ENCODE measurements around the gene LPP. TPM values are rescaled to one million over a fixed set of nuclear protein-coding genes. Genes with fewer than 3 reads are reported as not detected.

Gene LPP
- total and polyA plus RNA-seq, 2 of the 4 experiments (the other 2 are of a cell fraction) = 16.0 to 130 TPM

- H2AK9ac ChIP-seq (replicated peaks; ENCODE audit: low read depth, low read length, poor library complexity) = no peak overlapping the region
- no peak overlapping the region for H3K14ac ChIP-seq (replicated peaks; ENCODE audit: low read depth, low read length)
- dilution Hi-C loops (cut with HindIII; ENCODE audit: low sequenced_read_pairs, unreplicated experiment) (no loop called here), in situ Hi-C loops (cut with MboI; ENCODE audit: low sequenced_read_pairs) (loop anchor here (25.0 kb wide), 1 partner anchor 666 kb away; no protein-coding TSS in a partner anchor), intact Hi-C loops (cut with micrococcal nuclease) (no loop called here)
- BruUV-seq (replicated peaks) = no TSS peak
- POLR2A ChIA-PET (ENCODE audit: unreplicated experiment) = no interaction called here
- H3K9me3 ChIP-seq (ENCODE audit: control insufficient read depth, insufficient read depth, low read length) = no peaks in the 10 kb centered on the region
- no peak overlapping the region for H2AFZ ChIP-seq (replicated peaks; ENCODE audit: low read length, poor library complexity)
- H2BK15ac ChIP-seq (ENCODE audit: low read depth, low read length) = no peak overlapping the region
- no peak overlapping the region for H3K4me3 ChIP-seq (ENCODE audit: insufficient read depth, low read depth, low read length)
- H3K9ac ChIP-seq (ENCODE audit: low read depth, low read length) = no peak overlapping the region
- H4K5ac ChIP-seq (ENCODE audit: low read depth, low read length) = no peak overlapping the region
- H3K56ac ChIP-seq (ENCODE audit: extremely low read depth, insufficient read depth, low read length) = no peak overlapping the region
- H4K91ac ChIP-seq (ENCODE audit: insufficient read depth, low read depth, low read length) = no peak overlapping the region
- DNase-seq = no peak
- H2BK5ac ChIP-seq (ENCODE audit: low read depth, low read length, poor library complexity, severe bottlenecking) = no peak overlapping the region
- H2BK120ac ChIP-seq (ENCODE audit: low read depth, low read length) = no peak overlapping the region
- no peak overlapping the region for H2BK20ac ChIP-seq (ENCODE audit: low read depth, low read length)
- H3K27ac ChIP-seq (ENCODE audit: insufficient read depth, low read length) = no peak overlapping the region
- H3K18ac ChIP-seq (ENCODE audit: low read depth, low read length) = peak overlapping the region; percentile 29; the same call in 1 of the 2 replicates
- ATAC-seq (ENCODE audit: low read depth) = no peak
- H3K27me3 ChIP-seq (ENCODE audit: control insufficient read depth, insufficient read depth, low read length) = no peaks in the 10 kb centered on the region
- H4K8ac ChIP-seq (ENCODE audit: low read depth in 2 of 2, low read length in 2 of 2) = no peak overlapping the region
- peaks cover 5% of the 10 kb centered on the region for H3K9me1 ChIP-seq (ENCODE audit: insufficient read depth, low read length)
- TF ChIP-seq NFE2L2 (IDR thresholded peaks at IDR 0.05; ENCODE audit: low read depth, low read length) = no peak
- TF ChIP-seq BHLHE40 (IDR thresholded peaks at IDR 0.05; ENCODE audit: low read depth, low read length) = no peak
- TF ChIP-seq FOS (IDR thresholded peaks at IDR 0.05; ENCODE audit: low read depth, low read length) = no peak
- TF ChIP-seq SMC3 (IDR thresholded peaks at IDR 0.05; ENCODE audit: low read depth, low read length) = no peak
- TF ChIP-seq POLR2A (IDR thresholded peaks at IDR 0.05; ENCODE audit: low read depth, low read length) = no peak
- TF ChIP-seq CHD1 (IDR thresholded peaks at IDR 0.05; ENCODE audit: low read depth, low read length) = no peak
- no peak for TF ChIP-seq RCOR1 (IDR thresholded peaks at IDR 0.05; ENCODE audit: insufficient replicate concordance, low read length)
- no peak for TF ChIP-seq USF2 (IDR thresholded peaks at IDR 0.05; ENCODE audit: low read depth, low read length)
- TF ChIP-seq MAZ (IDR thresholded peaks at IDR 0.05; ENCODE audit: borderline replicate concordance, low read depth, low read length) = no peak
- no peak for TF ChIP-seq CTCF (conservative IDR thresholded peaks at IDR 0.05; ENCODE audit: low read depth, low read length)
- no peak for TF ChIP-seq ELK1 (IDR thresholded peaks at IDR 0.05; ENCODE audit: borderline replicate concordance, low read depth, low read length)
- TF ChIP-seq MAFK (IDR thresholded peaks at IDR 0.05; ENCODE audit: low read depth, low read length) = no peak
- TF ChIP-seq MXI1 (IDR thresholded peaks at IDR 0.05; ENCODE audit: borderline replicate concordance, low read depth, low read length) = no peak
- TF ChIP-seq CEBPB (IDR thresholded peaks at IDR 0.05; ENCODE audit: low read depth, low read length) = no peak
- H3K4me2 ChIP-seq (ENCODE audit: low read depth, low read length) = no peak overlapping the region
- peaks cover 45 to 70% of the 10 kb centered on the region in 2 experiments for H3K79me1 ChIP-seq (ENCODE audit: low read depth in 1 of 2, low read length in 2 of 2)
- H3K23ac ChIP-seq (ENCODE audit: low read depth, low read length) = no peak overlapping the region
- no peak overlapping the region for H2AK5ac ChIP-seq (ENCODE audit: low read depth, low read length)
- peaks cover 38% of the 10 kb centered on the region; the same call in 1 of the 2 replicates for H4K20me1 ChIP-seq (ENCODE audit: insufficient read depth, low read length)
- peaks cover 7% of the 10 kb centered on the region for H3K36me3 ChIP-seq (ENCODE audit: control insufficient read depth, insufficient read depth, low read length)
- H3K4ac ChIP-seq (ENCODE audit: low read depth, low read length) = no peak overlapping the region
- CTCF ChIA-PET = interaction anchor here (0.7 to 1.1 kb wide), 2 partner anchors 9 to 1385 kb away, joined by 5 read pairs; no protein-coding TSS in a partner anchor
- H3K4me1 ChIP-seq (ENCODE audit: control insufficient read depth, insufficient read depth, low read length) = peaks cover 6% of the 10 kb centered on the region; the same call in 1 of the 2 replicates
Observed at GRCh38 chr3:188471723-188472122, 317.8 kb downstream of the LPP start.
